AG04450 (cell line): ENCODE measurements around the gene PIM2. TPM values are rescaled to one million over a fixed set of nuclear protein-coding genes. Genes with fewer than 3 reads are reported as not detected.

Experiments used
- CTCF ChIA-PET: fragments of 300-600, 350-600 bp; formaldehyde crosslinking; extraction: SDS; loops from one replicate; lab custom pipeline; 2022; ENCODE audit warnings: antibody characterized with exemption, inconsistent platforms; lab: Charles Lee
- POLR2A ChIA-PET: fragments of 350-600 bp; formaldehyde crosslinking; extraction: SDS; loops from one replicate; lab custom pipeline; 2021; ENCODE audit warnings: antibody characterized with exemption, inconsistent platforms; lab: Yijun Ruan, JAX
- DNase-seq: peaks from one replicate; pipeline ENCODE4 v3.0.0-alpha.2; 2011; ENCODE audit warnings: low read depth, low spot score
- H3K27ac ChIP-seq: one replicate; pipeline ENCODE4 v1.5.1; 2012; ENCODE audit warnings: low read depth, low read length, control low read depth
- H3K27me3 ChIP-seq: one replicate; pipeline ENCODE4 v1.6.0; 2012; ENCODE audit warnings: low read length; ENCODE audit not compliant: control insufficient read depth, insufficient read depth
- H3K4me3 ChIP-seq: 2 replicates; pipeline ENCODE4 v1.5.1; 2011; ENCODE audit warnings: mild to moderate bottlenecking, low read depth, low read length, control low read depth
- H3K9me3 ChIP-seq: 2 replicates; pipeline ENCODE4 v1.5.1; 2012; ENCODE audit warnings: low read length; ENCODE audit not compliant: control insufficient read depth, insufficient read depth
- CTCF ChIP-seq: IDR thresholded peaks from 2 replicates; pipeline ENCODE4 v1.5.1; 2011; ENCODE audit warnings: low read depth, low read length, control low read depth, inconsistent platforms
- polyA plus RNA-seq: library from polyadenylated mRNA; depleted of rRNA; stranded (reverse); fragments of >200 nt; gene quantifications from 2 replicates; pipeline ENCODE4 v1.2.3, GENCODE V29; 2011

PIM2 gene
- polyA plus RNA-seq, 1 experiment: 3.8 TPM

GRCh38 chrX:48897157-48897624 lies 21.6 kb downstream of the PIM2 start:
- H3K9me3 ChIP-seq: no peaks in the 10 kb centered on the region; the same call in 1 of the 2 replicates
- no peak for TF ChIP-seq CTCF
- H3K4me3 ChIP-seq: peak overlapping the region; percentile 80
- ChIA-PET CTCF (no interaction called here), POLR2A (interaction anchor here (0.6 to 1.8 kb wide), 12 partner anchors 13 to 306 kb away, joined by 3 to 11 read pairs (median 4); partner anchors contain the start of genes HDAC6, SLC35A2, SUV39H1 and TFE3)
- H3K27ac ChIP-seq: peak overlapping the region; percentile 91
- no peaks in the 10 kb centered on the region for H3K27me3 ChIP-seq
- DNase-seq: no peak

GRCh38 chrX:48896611-48897011 lies 22.2 kb downstream of the PIM2 start:
- Histone ChIP-seq H3K4me3 (peak overlapping the region; percentile 80), H3K27ac (peak overlapping the region; percentile 91), H3K9me3 (no peaks in the 10 kb centered on the region; the same call in 1 of the 2 replicates), H3K27me3 (no peaks in the 10 kb centered on the region)
- ChIA-PET CTCF (no interaction called here), POLR2A (interaction anchor here (1.4 kb wide), 1 partner anchor 147 kb away, joined by 8 read pairs; the partner anchor contains the start of gene TFE3)
- TF ChIP-seq CTCF: no peak
- no peak for DNase-seq

DNA sequence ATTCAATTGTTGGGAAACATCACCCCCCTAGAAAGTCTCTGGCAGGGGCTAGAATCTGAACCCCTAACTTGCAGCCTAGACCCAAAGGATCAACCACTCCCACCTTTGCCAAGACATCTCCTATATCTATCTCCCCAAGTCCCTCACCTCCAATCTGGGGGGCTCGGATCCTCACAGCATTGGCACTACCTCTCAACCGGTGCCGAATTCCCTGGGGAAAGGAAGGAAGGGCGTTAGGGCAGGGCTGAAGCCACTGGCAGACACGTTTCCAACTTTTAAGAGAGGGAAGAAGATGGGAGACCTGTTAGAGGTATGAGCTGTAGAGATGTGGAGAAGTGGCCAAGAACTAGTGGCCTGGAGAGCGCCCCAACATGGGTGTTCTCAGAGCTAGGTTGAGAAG lies 23.9 kb downstream of the PIM2 start:
- POLR2A ChIA-PET: no interaction called here
- DNase-seq: no peak
- CTCF ChIA-PET: no interaction called here
- no peak overlapping the region for H3K27ac ChIP-seq
- no peaks in the 10 kb centered on the region; the same call in 1 of the 2 replicates for H3K9me3 ChIP-seq
- TF ChIP-seq CTCF: no peak
- no peaks in the 10 kb centered on the region for H3K27me3 ChIP-seq
- no peak overlapping the region for H3K4me3 ChIP-seq

DNA sequence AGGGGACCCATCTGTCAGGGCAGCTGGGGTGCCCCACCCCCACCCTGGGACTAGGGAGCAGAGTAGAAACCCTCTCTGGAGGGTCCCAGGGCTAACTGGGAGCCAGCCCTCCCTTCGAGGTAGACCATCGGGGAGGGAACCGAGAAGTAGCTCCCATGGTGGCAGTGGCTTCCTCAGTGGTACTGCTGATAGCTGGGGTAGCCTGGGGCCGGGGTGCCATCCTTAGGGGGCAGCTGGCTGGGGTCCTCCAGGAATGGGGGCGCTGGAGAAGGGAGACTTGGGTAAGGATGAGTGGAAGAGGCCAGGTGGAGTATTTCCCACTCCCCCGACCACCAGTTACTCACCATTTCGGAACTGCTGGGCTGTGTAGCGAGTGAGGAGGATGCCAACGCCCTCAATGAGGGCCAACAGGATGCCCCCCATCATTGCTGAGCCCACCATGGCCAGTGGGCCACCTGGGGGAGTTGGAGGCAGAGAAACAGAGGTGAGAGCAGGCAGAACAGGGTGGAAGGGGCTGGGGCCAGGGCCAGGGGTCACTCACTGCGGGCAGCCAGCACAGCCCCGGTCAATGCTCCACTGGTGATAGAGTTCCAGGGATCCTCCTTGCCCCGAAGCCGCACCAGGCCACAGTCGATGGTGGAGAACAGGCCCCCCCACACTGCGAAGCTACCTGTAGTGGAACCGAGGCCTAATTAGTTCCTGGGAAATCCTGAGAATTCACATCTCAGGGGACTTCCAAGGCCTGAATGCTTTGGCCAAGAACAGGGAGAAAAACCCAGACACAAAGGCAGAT lies 25.1 kb downstream of the PIM2 start:
- Histone ChIP-seq H3K4me3 (no peak overlapping the region), H3K27me3 (no peaks in the 10 kb centered on the region), H3K9me3 (no peaks in the 10 kb centered on the region; the same call in 1 of the 2 replicates), H3K27ac (no peak overlapping the region)
- ChIA-PET CTCF (no interaction called here), POLR2A (no interaction called here)
- TF ChIP-seq CTCF: no peak
- no peak for DNase-seq

- no peak for DNase-seq
Measured at GRCh38 chrX:48892896-48893295, 25.9 kb downstream of the PIM2 start.

More at GRCh38 chrX:48892896-48893295, 25.9 kb downstream of the PIM2 start:
- Histone ChIP-seq H3K4me3 (no peak overlapping the region), H3K27ac (no peak overlapping the region), H3K9me3 (no peaks in the 10 kb centered on the region; the same call in 1 of the 2 replicates), H3K27me3 (no peaks in the 10 kb centered on the region)
- POLR2A ChIA-PET: no interaction called here
- CTCF ChIA-PET: no interaction called here
- no peak for TF ChIP-seq CTCF
